Upper lobe of left lung (tissue), 6 donors: ENCODE data around the gene UBE2E3. TPM values are rescaled to one million over a fixed set of nuclear protein-coding genes. Genes with fewer than 3 reads are reported as not detected.
"Not testable (repeated sequence)": the region's sequence is repeated elsewhere in the genome, so short reads cannot be mapped to it uniquely, and the experiment has no call there.

ENCODE experiments used
- ATAC-seq, 2 donors: fragments of 200-7000 bp; cut with Tn5 transposase; one replicate each; pipeline ENCODE4 v1.9.1; 2022; ENCODE audit warnings: mild to moderate bottlenecking in 2 of 2, moderate library complexity in 2 of 2; ENCODE audit not compliant: low FRiP score in 2 of 2
- DNase-seq, 2 donors: peaks; one replicate each; pipeline ENCODE4 v3.0.0-alpha.2; 2019 to 2020
- H3K27ac ChIP-seq, 4 donors: fragments of 200-600 bp; sonication (generic); one replicate each; pipeline ENCODE4 v1.5.1; 2016 to 2019
- H3K27me3 ChIP-seq, 4 donors: fragments of 200-600 bp; sonication (generic); one replicate each; pipeline ENCODE4 v1.5.1; 2017 to 2019
- H3K36me3 ChIP-seq, 4 donors: fragments of 200-600 bp; sonication (generic); one replicate each; pipeline ENCODE4 v1.5.1; 2016 to 2019
- H3K4me1 ChIP-seq, 4 donors: fragments of 200-600 bp; sonication (generic); one replicate each; pipeline ENCODE4 v1.5.1; 2018 to 2019
- H3K4me3 ChIP-seq, 4 donors: fragments of 200-600 bp; sonication (generic); one replicate each; pipeline ENCODE4 v1.5.1; 2017 to 2019; ENCODE audit warnings: mild to moderate bottlenecking in 2 of 4, moderate library complexity in 1 of 4
- H3K9me3 ChIP-seq, 4 donors: fragments of 200-600 bp; sonication (generic); one replicate each; pipeline ENCODE4 v1.5.1; 2018 to 2019
- EP300 ChIP-seq, 4 donors: sonication (generic); formaldehyde crosslinking; IDR thresholded peaks; one replicate each; pipeline ENCODE4 v1.5.1; 2017; ENCODE audit warnings: antibody characterized with exemption in 4 of 4, control low read depth in 2 of 4
- POLR2A ChIP-seq, 4 donors: fragments of 450-650 bp; IDR thresholded peaks; one replicate each; pipeline ENCODE4 v1.5.1; 2016 to 2017; ENCODE audit warnings: antibody characterized with exemption in 4 of 4, mild to moderate bottlenecking in 2 of 4
- POLR2AphosphoS5 ChIP-seq, 2 donors: sonication (generic); formaldehyde crosslinking; IDR thresholded peaks; one replicate each; pipeline ENCODE4 v1.5.1; 2017; ENCODE audit warnings: antibody characterized with exemption in 2 of 2
- WGBS, 2 donors: methylation state at CpG; one replicate each; pipeline ENCODE4 v1.1.5; 2017 to 2018; 5-methylcytosine and 5-hydroxymethylcytosine counted together
- total RNA-seq, 6 donors: library from RNA; depleted of rRNA in 4 of 6; stranded (reverse); fragments of >200 nt in 4 of 6; gene quantifications; one replicate each; pipeline versions ENCODE4 v1.1.0 to v1.2.1, GENCODE V29; 2016 to 2021
- TF ChIP-seq, protein P1 (sequence below), 6 experiments: fragments of 450-650 bp in 4 of 6; fragments of 200-600 bp in 2 of 6; sonication (generic) in 2 of 6; IDR thresholded peaks; one replicate each; pipeline ENCODE4 v1.5.1; 2016 to 2019; ENCODE audit warnings: antibody characterized with exemption in 6 of 6
- donor health status: DM: no; HTN: no; CAD: no; lungs with moderate emphysema.
- donor health status: DM: no; HTN: yes; CAD: no; lungs with severe emphysema.

Gene UBE2E3
- total RNA-seq, 6 donors from 2014 or later, result 39.6 to 178 (median 45.4) TPM

DNA sequence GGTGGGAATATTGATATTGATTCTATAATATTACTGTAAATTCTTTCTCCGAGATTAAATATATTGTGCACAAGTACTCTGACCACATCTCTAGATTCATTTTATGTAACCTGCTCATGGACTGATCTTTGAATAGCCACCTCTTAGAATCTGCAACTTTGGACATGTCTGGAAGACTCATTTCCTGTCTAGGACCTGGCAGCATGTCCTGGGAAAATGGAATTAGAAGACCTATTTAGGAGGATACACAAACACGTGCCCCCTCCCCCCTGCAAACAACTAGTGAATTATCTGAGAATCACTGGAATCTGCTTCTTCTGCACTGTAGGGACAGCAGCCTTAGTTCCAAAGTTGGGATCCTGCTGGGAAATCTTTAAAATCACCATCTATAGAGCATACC, 94.1 kb downstream of the UBE2E3 start:
- ATAC-seq (no peak), DNase-seq (no peak)
- Histone ChIP-seq H3K4me1 (peaks cover 0 to 5% (median 3%) of the 10 kb centered on the region in 4 donors), H3K4me3 (no peak overlapping the region), H3K36me3 (no peaks in the 10 kb centered on the region), H3K27ac (no peak overlapping the region), H3K27me3 (no peaks in the 10 kb centered on the region), H3K9me3 (no peaks in the 10 kb centered on the region)
- 89 to 91% methylated on average over 2 of the region's 2 CpGs for WGBS, 2 donors
- no peak for TF ChIP-seq EP300 (IDR thresholded peaks at IDR 0.05)
- TF ChIP-seq POLR2A (IDR thresholded peaks at IDR 0.05), result no peak
- TF ChIP-seq, protein P1, sequence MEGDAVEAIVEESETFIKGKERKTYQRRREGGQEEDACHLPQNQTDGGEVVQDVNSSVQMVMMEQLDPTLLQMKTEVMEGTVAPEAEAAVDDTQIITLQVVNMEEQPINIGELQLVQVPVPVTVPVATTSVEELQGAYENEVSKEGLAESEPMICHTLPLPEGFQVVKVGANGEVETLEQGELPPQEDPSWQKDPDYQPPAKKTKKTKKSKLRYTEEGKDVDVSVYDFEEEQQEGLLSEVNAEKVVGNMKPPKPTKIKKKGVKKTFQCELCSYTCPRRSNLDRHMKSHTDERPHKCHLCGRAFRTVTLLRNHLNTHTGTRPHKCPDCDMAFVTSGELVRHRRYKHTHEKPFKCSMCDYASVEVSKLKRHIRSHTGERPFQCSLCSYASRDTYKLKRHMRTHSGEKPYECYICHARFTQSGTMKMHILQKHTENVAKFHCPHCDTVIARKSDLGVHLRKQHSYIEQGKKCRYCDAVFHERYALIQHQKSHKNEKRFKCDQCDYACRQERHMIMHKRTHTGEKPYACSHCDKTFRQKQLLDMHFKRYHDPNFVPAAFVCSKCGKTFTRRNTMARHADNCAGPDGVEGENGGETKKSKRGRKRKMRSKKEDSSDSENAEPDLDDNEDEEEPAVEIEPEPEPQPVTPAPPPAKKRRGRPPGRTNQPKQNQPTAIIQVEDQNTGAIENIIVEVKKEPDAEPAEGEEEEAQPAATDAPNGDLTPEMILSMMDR (IDR thresholded peaks at IDR 0.05), result no peak
- TF ChIP-seq POLR2AphosphoS5 (IDR thresholded peaks at IDR 0.05), result no peak

DNA sequence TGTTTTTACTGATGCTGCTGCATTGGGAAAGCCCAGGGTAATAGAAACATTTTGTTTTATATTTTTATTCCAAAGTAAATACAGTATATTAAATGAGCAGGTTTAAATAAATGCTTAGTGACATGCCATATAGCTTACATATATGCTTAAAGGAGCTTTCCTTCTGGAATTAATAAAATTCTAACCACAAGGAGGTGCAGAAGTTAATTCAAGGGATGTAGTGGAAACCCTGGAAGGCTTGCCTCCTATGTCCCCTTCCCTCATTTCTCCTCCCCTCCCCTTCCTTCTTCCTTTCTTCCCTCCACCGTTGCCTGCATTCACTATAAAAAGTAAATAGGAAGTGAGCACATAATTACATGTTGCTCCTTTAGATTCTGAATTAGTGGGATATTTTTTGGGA, 96.3 kb downstream of the UBE2E3 start:
- ATAC-seq (no peak), DNase-seq (no peak)
- 18 to 19% methylated on average over 1 of the region's 1 CpG for WGBS, 2 donors
- Histone ChIP-seq H3K9me3 (no peaks in the 10 kb centered on the region), H3K27ac (no peak overlapping the region), H3K4me1 (no peaks in the 10 kb centered on the region), H3K36me3 (no peaks in the 10 kb centered on the region), H3K4me3 (no peak overlapping the region), H3K27me3 (no peaks in the 10 kb centered on the region)
- TF ChIP-seq, protein P1 (IDR thresholded peaks at IDR 0.05), result no peak
- TF ChIP-seq EP300 (IDR thresholded peaks at IDR 0.05), result no peak
- no peak for TF ChIP-seq POLR2AphosphoS5 (IDR thresholded peaks at IDR 0.05)
- TF ChIP-seq POLR2A (IDR thresholded peaks at IDR 0.05), result no peak

DNA sequence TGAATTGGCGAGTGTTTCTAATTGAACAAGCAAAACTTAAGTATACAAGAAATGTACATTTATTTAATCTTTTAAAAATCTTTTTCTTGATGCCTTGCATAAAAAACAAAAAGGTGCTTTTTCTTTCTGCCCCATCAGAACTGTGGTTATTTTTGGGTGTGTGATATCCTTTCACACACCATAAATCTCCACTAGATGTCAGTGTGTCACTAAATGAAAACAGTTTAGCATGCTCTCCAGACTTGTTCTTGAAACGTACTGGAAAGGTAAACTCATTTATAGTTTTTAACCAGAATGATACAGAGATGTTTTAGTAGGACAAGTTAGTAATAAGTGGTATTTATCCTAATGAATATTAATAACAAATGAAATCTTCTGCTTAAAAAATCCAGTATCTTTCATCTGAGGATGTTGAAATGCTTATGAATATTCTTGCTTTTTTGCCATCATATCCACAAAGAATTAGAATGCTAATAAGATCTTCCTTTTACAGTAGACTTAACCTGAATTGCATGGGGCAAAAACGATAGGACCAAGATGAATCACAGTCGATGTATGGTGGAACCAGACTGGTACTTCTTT, 96.8 kb downstream of the UBE2E3 start:
- no peak overlapping the region for H3K27ac ChIP-seq
- WGBS, 2 donors, result 61 to 67% methylated on average over 4 of the region's 4 CpGs
- H3K4me1 ChIP-seq, result no peaks in the 10 kb centered on the region
- ATAC-seq (peak in 1 of 2 donors; percentile 60), DNase-seq (no peak)
- no peaks in the 10 kb centered on the region for H3K27me3 ChIP-seq
- TF ChIP-seq, protein P1 (IDR thresholded peaks at IDR 0.05), result peak; percentile 12 to 66 (median 61)
- no peak for TF ChIP-seq POLR2A (IDR thresholded peaks at IDR 0.05)
- no peak for TF ChIP-seq POLR2AphosphoS5 (IDR thresholded peaks at IDR 0.05)
- no peak for TF ChIP-seq EP300 (IDR thresholded peaks at IDR 0.05)
- H3K9me3 ChIP-seq, result no peaks in the 10 kb centered on the region
- H3K36me3 ChIP-seq, result no peaks in the 10 kb centered on the region
- no peak overlapping the region for H3K4me3 ChIP-seq

- ATAC-seq, result no peak
- H3K36me3 ChIP-seq, result no peaks in the 10 kb centered on the region
- TF ChIP-seq POLR2AphosphoS5 (IDR thresholded peaks at IDR 0.05) (no peak), EP300 (IDR thresholded peaks at IDR 0.05) (no peak), POLR2A (IDR thresholded peaks at IDR 0.05) (no peak)
- TF ChIP-seq, protein P1 (IDR thresholded peaks at IDR 0.05), result no peak
- no peak for DNase-seq
- H3K4me1 ChIP-seq, result no peaks in the 10 kb centered on the region
- H3K4me3 ChIP-seq, result no peak overlapping the region
- WGBS, 2 donors, result 93 to 94% methylated on average over 2 of the region's 2 CpGs
- H3K9me3 ChIP-seq, result no peaks in the 10 kb centered on the region
- no peaks in the 10 kb centered on the region for H3K27me3 ChIP-seq
- no peak overlapping the region for H3K27ac ChIP-seq
Measured at GRCh38 chr2:181083140-181083539, 102.7 kb downstream of the UBE2E3 start.

- H3K9me3 ChIP-seq, result no peaks in the 10 kb centered on the region
- no peak for DNase-seq
- H3K4me3 ChIP-seq, result no peak overlapping the region
- no peaks in the 10 kb centered on the region for H3K36me3 ChIP-seq
- TF ChIP-seq POLR2A (IDR thresholded peaks at IDR 0.05), result no peak
- TF ChIP-seq, protein P1 (IDR thresholded peaks at IDR 0.05), result no peak
- no peak for TF ChIP-seq EP300 (IDR thresholded peaks at IDR 0.05)
- TF ChIP-seq POLR2AphosphoS5 (IDR thresholded peaks at IDR 0.05), result no peak
- H3K4me1 ChIP-seq, result no peaks in the 10 kb centered on the region
- no peaks in the 10 kb centered on the region for H3K27me3 ChIP-seq
- 100% methylated on average over 1 of the region's 1 CpG for WGBS, 2 donors
- ATAC-seq, result no peak
- H3K27ac ChIP-seq, result no peak overlapping the region
Measured at GRCh38 chr2:181085734-181086133, 105.3 kb downstream of the UBE2E3 start.

DNA sequence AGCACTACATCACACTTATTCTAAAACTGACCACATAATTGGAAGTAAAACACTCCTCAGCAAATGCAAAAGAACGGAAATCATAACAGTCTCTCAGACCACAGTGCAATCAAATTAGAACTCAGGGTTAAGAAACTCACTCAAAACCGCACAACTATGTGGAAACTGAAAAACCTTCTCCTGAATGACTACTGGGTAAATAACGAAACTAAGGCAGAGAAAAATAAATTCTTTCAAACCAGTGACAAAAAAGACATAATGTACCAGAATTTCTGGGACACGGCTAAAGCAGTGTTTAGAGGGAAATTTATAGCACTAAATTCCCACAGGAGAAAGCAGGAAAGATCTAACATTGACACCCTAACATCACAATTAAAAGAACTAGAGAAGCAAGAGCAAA, 111.5 kb downstream of the UBE2E3 start:
- not testable (repeated sequence) for ATAC-seq, H3K27me3 ChIP-seq, H3K36me3 ChIP-seq, H3K27ac ChIP-seq, H3K4me1 ChIP-seq, H3K4me3 ChIP-seq, DNase-seq
- peaks cover 0 to 16% (median 2%) of the 10 kb centered on the region in 4 donors for H3K9me3 ChIP-seq
- WGBS, 2 donors, result 68 to 88% methylated on average over 4 of the region's 4 CpGs
